Measurements from ENCODE around the gene MALAT1.
"Not testable (repeated sequence)": the region's sequence is repeated elsewhere in the genome, so short reads cannot be mapped to it uniquely, and the experiment has no call there.

Gene MALAT1

GRCh38 chr11:65506290-65506771, 7.5 kb downstream of the MALAT1 start:
- Mint-ChIP-seq H3K27ac (peak overlapping the region in 1 of 2 donors; percentile 84), H3K36me3 (ENCODE audit: insufficient read depth) (peaks cover 9% of the 10 kb centered on the region), H3K4me3 (no peak overlapping the region), H3K4me1 (ENCODE audit: low read depth in 2 of 2) (peaks cover 55 to 59% of the 10 kb centered on the region in 2 donors), H3K9me3 (no peaks in the 10 kb centered on the region), H3K27me3 (no peaks in the 10 kb centered on the region)
- DNase-seq (peak in 1 of 3 experiments; percentile 23), ATAC-seq (replicated peaks) (peak; percentile 16)

DNA sequence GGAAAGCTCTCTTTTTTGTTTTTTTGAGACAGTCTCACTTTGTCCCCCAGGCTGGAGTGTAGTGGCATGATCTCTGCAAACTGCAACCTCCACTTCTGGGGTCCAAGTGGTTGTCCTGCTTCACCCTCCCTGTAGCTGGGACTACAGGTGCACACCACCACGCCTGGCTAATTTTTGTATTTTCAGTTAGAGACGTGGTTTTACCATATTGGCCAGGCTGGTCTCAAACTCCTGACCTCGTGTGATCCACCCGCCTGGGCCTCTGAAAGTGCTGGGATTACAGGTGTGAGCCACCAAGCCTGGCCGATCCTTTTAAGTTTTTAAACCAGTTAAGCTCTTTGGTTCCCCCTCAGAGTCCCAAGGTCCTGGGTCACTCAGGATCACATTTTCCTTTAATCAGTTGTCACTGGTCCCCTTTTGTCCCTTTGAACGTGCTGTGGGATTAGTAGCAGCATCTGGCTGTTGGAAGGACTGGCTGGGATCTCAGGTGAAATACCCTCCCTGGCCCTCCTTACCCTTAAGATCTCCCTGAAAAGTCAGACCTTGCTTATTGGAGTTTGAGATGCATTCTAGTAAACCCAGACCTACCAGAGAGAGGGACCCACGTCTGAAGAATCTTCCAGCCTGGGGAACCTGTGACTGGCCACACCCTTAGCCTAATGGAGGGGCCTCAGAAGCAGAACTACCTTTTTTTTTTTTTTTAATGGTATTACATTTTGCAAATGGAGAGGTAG, 8.1 kb downstream of the MALAT1 start:
- Mint-ChIP-seq H3K9me3 (no peaks in the 10 kb centered on the region), H3K27me3 (no peaks in the 10 kb centered on the region), H3K27ac (peak overlapping the region in 1 of 2 donors; percentile 84), H3K4me1 (ENCODE audit: low read depth in 2 of 2) (peaks cover 50 to 53% of the 10 kb centered on the region in 2 donors), H3K36me3 (ENCODE audit: insufficient read depth) (peaks cover 9% of the 10 kb centered on the region), H3K4me3 (no peak overlapping the region)
- DNase-seq, result no peak
- peak; percentile 45 for ATAC-seq (replicated peaks)

GRCh38 chr11:65512311-65512710, 13.5 kb downstream of the MALAT1 start:
- H3K36me3 Mint-ChIP-seq (ENCODE audit: insufficient read depth), result peaks cover 16% of the 10 kb centered on the region
- not testable (repeated sequence) for H3K27ac Mint-ChIP-seq; DNase-seq; H3K27me3 Mint-ChIP-seq; ATAC-seq (replicated peaks); H3K9me3 Mint-ChIP-seq; H3K4me3 Mint-ChIP-seq
- peaks cover 18 to 19% of the 10 kb centered on the region in 2 donors for H3K4me1 Mint-ChIP-seq (ENCODE audit: low read depth in 2 of 2)

DNA sequence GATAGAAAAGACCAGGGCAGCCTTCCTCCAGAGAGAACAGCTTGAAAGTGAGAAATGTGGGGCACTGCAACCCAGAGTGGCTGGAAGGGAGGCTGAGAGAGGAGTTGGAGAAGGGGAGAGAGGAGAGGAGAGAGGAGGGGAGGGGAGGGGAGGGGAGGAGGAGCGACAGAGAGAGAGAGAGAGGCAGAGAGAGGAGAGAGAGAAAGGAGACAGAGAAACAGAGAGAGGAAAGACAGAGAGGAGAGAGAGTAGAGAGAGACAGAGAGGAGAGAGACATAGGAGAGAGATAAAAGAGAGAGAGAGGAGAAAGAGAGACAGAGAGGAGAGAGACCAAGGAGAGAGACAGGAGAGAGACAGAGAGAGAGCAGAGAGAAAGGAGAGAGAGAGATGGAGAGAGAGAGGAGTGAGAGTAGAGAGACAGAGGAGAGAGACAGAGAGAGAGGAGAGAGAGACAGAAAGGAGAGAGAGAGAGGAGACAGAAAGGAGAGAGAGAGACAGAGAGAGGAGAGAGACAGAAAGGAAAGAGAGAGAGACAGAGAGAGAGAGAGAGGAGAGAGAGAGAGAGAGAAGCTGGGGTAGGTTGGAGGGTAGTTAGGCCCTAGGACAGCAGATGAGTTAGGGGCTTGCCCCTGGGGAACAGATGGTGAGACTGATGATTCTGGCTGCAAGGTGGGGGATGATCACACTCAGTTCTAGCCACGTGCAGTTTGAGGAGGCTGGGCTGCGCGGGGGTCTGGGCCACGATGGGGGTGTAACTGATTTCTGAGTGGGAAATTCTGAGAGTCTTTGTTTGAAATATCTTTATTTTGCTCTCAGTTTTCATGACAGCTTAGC, 17.5 kb downstream of the MALAT1 start:
- H3K4me3 Mint-ChIP-seq, result peak overlapping the region; percentile 1

GRCh38 chr11:65518941-65519549, 20.2 kb downstream of the MALAT1 start:
- peaks cover 11 to 20% of the 10 kb centered on the region in 2 donors for H3K4me1 Mint-ChIP-seq (ENCODE audit: low read depth in 2 of 2)
- not testable (repeated sequence) for DNase-seq

More for the DNA sequence above, 17.5 kb downstream of the MALAT1 start:
- Mint-ChIP-seq H3K36me3 (ENCODE audit: insufficient read depth) (peaks cover 7% of the 10 kb centered on the region), H3K27ac (peak overlapping the region; percentile 36 to 56), H3K9me3 (no peaks in the 10 kb centered on the region), H3K27me3 (no peaks in the 10 kb centered on the region), H3K4me1 (ENCODE audit: low read depth in 2 of 2) (peaks cover 3 to 8% of the 10 kb centered on the region in 2 donors)
- DNase-seq, result no peak
- peak; percentile 32 for ATAC-seq (replicated peaks)

DNA sequence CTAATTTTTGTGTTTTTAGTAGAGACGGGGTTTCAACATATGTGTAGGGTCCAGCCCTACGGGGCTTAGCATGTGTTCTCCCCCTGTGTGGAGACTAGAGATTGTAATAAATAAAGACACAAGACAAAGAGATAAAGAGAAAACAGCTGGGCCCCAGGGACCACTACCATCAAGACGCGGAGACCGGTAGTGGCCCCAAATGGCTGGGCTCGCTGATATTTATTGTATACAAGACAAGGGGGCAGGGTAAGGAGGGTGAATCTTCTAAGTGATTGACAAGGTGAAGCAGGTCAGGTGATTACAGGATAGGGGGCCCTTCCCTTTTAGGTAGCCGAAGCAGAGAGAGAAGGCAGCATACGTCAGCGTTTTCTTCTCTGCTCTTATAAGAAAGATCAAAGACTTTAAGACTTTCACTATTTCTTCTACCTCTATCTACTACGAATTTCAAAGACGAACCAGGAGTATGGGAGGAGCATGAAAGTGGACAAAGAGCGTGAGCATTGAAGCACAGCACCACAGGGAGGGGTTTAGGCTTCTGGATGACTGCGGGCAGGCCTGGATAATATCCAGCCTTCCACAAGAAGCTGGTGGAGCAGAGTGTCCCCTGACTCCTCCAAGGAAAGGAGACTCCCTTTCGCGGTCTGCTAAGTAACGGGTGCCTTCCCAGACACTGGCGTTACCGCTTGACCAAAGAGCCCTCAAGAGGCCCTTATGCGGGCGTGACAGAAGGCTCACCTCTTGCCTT, 23.1 kb downstream of the MALAT1 start:
- DNase-seq; H3K27ac Mint-ChIP-seq; ATAC-seq (replicated peaks); H3K9me3 Mint-ChIP-seq; H3K27me3 Mint-ChIP-seq; H3K36me3 Mint-ChIP-seq (ENCODE audit: insufficient read depth): not testable (repeated sequence)
- H3K4me1 Mint-ChIP-seq (ENCODE audit: low read depth in 2 of 2), result peaks cover 19 to 21% of the 10 kb centered on the region in 2 donors
- H3K4me3 Mint-ChIP-seq, result peak overlapping the region in 1 of 2 donors; percentile 27

More at GRCh38 chr11:65518941-65519549, 20.2 kb downstream of the MALAT1 start:
- not testable (repeated sequence) for H3K4me3 Mint-ChIP-seq; H3K27ac Mint-ChIP-seq; H3K36me3 Mint-ChIP-seq (ENCODE audit: insufficient read depth); H3K27me3 Mint-ChIP-seq; H3K9me3 Mint-ChIP-seq; ATAC-seq (replicated peaks)

GRCh38 chr11:65522718-65523630, 24.1 kb downstream of the MALAT1 start:
- Mint-ChIP-seq H3K4me1 (ENCODE audit: low read depth in 2 of 2) (peaks cover 21 to 23% of the 10 kb centered on the region in 2 donors), H3K27ac (peak overlapping the region in 1 of 2 donors; percentile 27), H3K4me3 (peak overlapping the region; percentile 25 to 42)
- H3K9me3 Mint-ChIP-seq; H3K36me3 Mint-ChIP-seq (ENCODE audit: insufficient read depth); H3K27me3 Mint-ChIP-seq; DNase-seq; ATAC-seq (replicated peaks): not testable (repeated sequence)

DNA sequence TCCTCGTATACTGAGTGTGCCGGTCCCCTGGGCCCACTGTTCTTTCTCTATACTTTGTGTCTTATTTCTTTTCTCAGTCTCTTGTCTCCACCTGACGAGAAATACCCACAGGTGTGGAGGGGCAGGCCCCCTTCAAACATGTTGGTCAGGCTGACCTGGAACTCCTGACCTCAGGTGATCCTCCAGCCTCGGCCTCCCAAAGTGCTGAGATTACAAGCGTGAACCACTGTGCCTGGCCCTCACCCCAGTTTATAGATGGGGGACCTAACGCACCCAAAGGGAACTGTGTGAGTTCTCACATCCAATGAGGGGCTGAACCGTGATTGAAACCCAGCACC, 24.8 kb downstream of the MALAT1 start:
- not testable (repeated sequence) for H3K27me3 Mint-ChIP-seq; H3K36me3 Mint-ChIP-seq (ENCODE audit: insufficient read depth); H3K9me3 Mint-ChIP-seq; ATAC-seq (replicated peaks); DNase-seq
- H3K4me1 Mint-ChIP-seq (ENCODE audit: low read depth in 2 of 2), result peaks cover 21 to 23% of the 10 kb centered on the region in 2 donors
- H3K4me3 Mint-ChIP-seq, result peak overlapping the region; percentile 25 to 42
- peak overlapping the region in 1 of 2 donors; percentile 27 for H3K27ac Mint-ChIP-seq

GRCh38 chr11:65524014-65524740, 25.3 kb downstream of the MALAT1 start:
- H3K36me3 Mint-ChIP-seq (ENCODE audit: insufficient read depth), result peaks cover 8% of the 10 kb centered on the region
- H3K27ac Mint-ChIP-seq, result peak overlapping the region; percentile 62 to 73
- no peaks in the 10 kb centered on the region for H3K9me3 Mint-ChIP-seq
- DNase-seq (no peak), ATAC-seq (replicated peaks) (peak; percentile 4)
- peak overlapping the region; percentile 62 to 70 for H3K4me3 Mint-ChIP-seq
- no peaks in the 10 kb centered on the region for H3K27me3 Mint-ChIP-seq
- peaks cover 21 to 27% of the 10 kb centered on the region in 2 donors for H3K4me1 Mint-ChIP-seq (ENCODE audit: low read depth in 2 of 2)

DNA sequence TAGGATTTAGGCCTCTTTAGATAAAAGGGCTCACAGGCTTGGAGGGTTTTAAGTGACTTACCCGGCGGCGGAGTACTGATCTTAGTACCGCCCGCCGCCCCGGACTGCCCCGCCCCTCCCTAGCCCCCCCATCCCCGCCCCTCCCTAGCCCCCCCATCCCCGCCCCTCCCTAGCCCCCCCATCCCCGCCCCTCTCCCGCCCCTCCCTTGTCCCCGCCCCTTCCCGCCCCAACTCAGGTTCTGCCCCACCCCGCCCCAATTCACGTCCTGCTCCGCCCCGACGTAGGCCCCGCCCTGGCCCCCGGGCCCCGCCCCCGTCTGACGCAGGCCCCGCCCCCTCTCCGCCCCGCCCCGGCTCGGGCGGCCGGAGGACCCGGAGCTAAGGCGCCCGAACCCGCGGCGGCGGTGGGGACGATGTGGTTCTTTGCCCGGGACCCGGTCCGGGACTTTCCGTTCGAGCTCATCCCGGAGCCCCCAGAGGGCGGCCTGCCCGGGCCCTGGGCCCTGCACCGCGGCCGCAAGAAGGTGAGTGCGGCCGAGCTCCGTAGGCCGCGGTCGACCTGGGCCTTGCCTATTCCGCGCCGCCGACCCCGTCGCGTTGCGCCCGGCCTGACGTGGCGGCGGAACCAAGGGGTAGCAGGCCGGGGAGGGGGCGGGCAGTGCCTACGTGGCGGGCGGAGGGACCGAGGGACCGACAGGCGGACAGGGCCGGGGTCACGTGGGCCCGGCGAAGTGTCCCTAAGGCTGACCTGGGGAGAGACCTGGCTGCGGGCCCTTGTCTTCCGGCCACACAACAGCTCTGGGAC, 26.1 kb downstream of the MALAT1 start, which contains the start of gene SCYL1:
SCYL1 (plus strand) TSS at position 343 of the 805 bp plus-strand sequence; CDS start at position 414, 71 bp downstream.
- Mint-ChIP-seq H3K9me3 (no peaks in the 10 kb centered on the region), H3K4me1 (ENCODE audit: low read depth in 2 of 2) (peaks cover 24 to 27% of the 10 kb centered on the region in 2 donors), H3K36me3 (ENCODE audit: insufficient read depth) (peaks cover 9% of the 10 kb centered on the region), H3K27me3 (no peaks in the 10 kb centered on the region), H3K27ac (peak within 1 kb of the TSS; percentile 73 to 83), H3K4me3 (peak within 1 kb of the TSS; percentile 77 to 80)
- DNase-seq (peak; percentile 69 to 78 (median 76)), ATAC-seq (replicated peaks) (peak; percentile 92)

Data from effector memory CD8-positive, alpha-beta T cell (primary cell).